KOPT-K1 (cell line): ENCODE data around the gene SMIM5.

ENCODE experiments used
- H3K27ac ChIP-seq: fragments of 200-600 bp; sonication (generic); 2 replicates; pipeline ENCODE4 v1.5.1; 2016; ENCODE audit warnings: antibody characterized with exemption, mild to moderate bottlenecking, low read depth, low read length; ENCODE audit not compliant: poor library complexity, severe bottlenecking
- H3K36me3 ChIP-seq: fragments of 200-600 bp; sonication (generic); 2 replicates; pipeline ENCODE4 v1.5.1; 2017; ENCODE audit warnings: antibody characterized with exemption, mild to moderate bottlenecking, low read length, moderate library complexity; ENCODE audit not compliant: insufficient read depth
- H3K9me3 ChIP-seq: fragments of 200-600 bp; sonication (generic); 2 replicates; pipeline ENCODE4 v1.5.1; 2017; ENCODE audit warnings: antibody characterized with exemption, low read length, mild to moderate bottlenecking; ENCODE audit not compliant: insufficient read depth, poor library complexity, severe bottlenecking

Gene SMIM5

GRCh38 chr17:75627094-75627493 lies 6.1 kb upstream of the SMIM5 start:
- H3K9me3 ChIP-seq: no peaks in the 10 kb centered on the region
- no peak overlapping the region for H3K27ac ChIP-seq
- H3K36me3 ChIP-seq: peaks cover 29% of the 10 kb centered on the region; the same call in 1 of the 2 replicates

- Histone ChIP-seq H3K27ac (no peak overlapping the region), H3K36me3 (peaks cover 29% of the 10 kb centered on the region; the same call in 1 of the 2 replicates), H3K9me3 (no peaks in the 10 kb centered on the region)
Observed at GRCh38 chr17:75628425-75628824, 4.8 kb upstream of the SMIM5 start.

GRCh38 chr17:75629157-75629556 lies 4.1 kb upstream of the SMIM5 start:
- no peak overlapping the region for H3K27ac ChIP-seq

GRCh38 chr17:75630071-75630917 lies 2.9 kb upstream of the SMIM5 start:
- Histone ChIP-seq H3K27ac (no peak overlapping the region), H3K9me3 (no peaks in the 10 kb centered on the region), H3K36me3 (peaks cover 29% of the 10 kb centered on the region; the same call in 1 of the 2 replicates)

More at GRCh38 chr17:75629157-75629556, 4.1 kb upstream of the SMIM5 start:
- peaks cover 29% of the 10 kb centered on the region; the same call in 1 of the 2 replicates for H3K36me3 ChIP-seq
- no peaks in the 10 kb centered on the region for H3K9me3 ChIP-seq

GRCh38 chr17:75631353-75631752 lies 1.9 kb upstream of the SMIM5 start:
- Histone ChIP-seq H3K27ac (no peak overlapping the region), H3K36me3 (peaks cover 29% of the 10 kb centered on the region; the same call in 1 of the 2 replicates), H3K9me3 (no peaks in the 10 kb centered on the region)

GRCh38 chr17:75632428-75632827 lies 806 bp upstream of the SMIM5 start:
- no peak overlapping the region for H3K27ac ChIP-seq
- no peaks in the 10 kb centered on the region for H3K9me3 ChIP-seq
- H3K36me3 ChIP-seq: peaks cover 29% of the 10 kb centered on the region; the same call in 1 of the 2 replicates

GRCh38 chr17:75633486-75634375 lies 497 bp downstream of the SMIM5 start:
- no peaks in the 10 kb centered on the region for H3K9me3 ChIP-seq
- H3K36me3 ChIP-seq: peaks cover 24% of the 10 kb centered on the region; the same call in 1 of the 2 replicates
- H3K27ac ChIP-seq: no peak overlapping the region

- Histone ChIP-seq H3K27ac (no peak overlapping the region), H3K9me3 (no peaks in the 10 kb centered on the region), H3K36me3 (peaks cover 24% of the 10 kb centered on the region; the same call in 1 of the 2 replicates)
Observed at GRCh38 chr17:75634376-75634740, 1.1 kb downstream of the SMIM5 start.

GRCh38 chr17:75634754-75635609 lies 1.7 kb downstream of the SMIM5 start:
- Histone ChIP-seq H3K9me3 (no peaks in the 10 kb centered on the region), H3K36me3 (peaks cover 20% of the 10 kb centered on the region; the same call in 1 of the 2 replicates), H3K27ac (no peak overlapping the region)

GRCh38 chr17:75635610-75636202 lies 2.5 kb downstream of the SMIM5 start:
- no peak overlapping the region for H3K27ac ChIP-seq
- peaks cover 13% of the 10 kb centered on the region; the same call in 1 of the 2 replicates for H3K36me3 ChIP-seq
- H3K9me3 ChIP-seq: no peaks in the 10 kb centered on the region

- Histone ChIP-seq H3K36me3 (peaks cover 6% of the 10 kb centered on the region; the same call in 1 of the 2 replicates), H3K27ac (no peak overlapping the region)
Observed at GRCh38 chr17:75636381-75637142, 3.3 kb downstream of the SMIM5 start.

GRCh38 chr17:75637143-75637538 lies 3.9 kb downstream of the SMIM5 start:
- Histone ChIP-seq H3K27ac (no peak overlapping the region), H3K36me3 (peaks cover 6% of the 10 kb centered on the region; the same call in 1 of the 2 replicates), H3K9me3 (no peaks in the 10 kb centered on the region)

More at GRCh38 chr17:75636381-75637142, 3.3 kb downstream of the SMIM5 start:
- H3K9me3 ChIP-seq: no peaks in the 10 kb centered on the region

GRCh38 chr17:75637551-75637950 lies 4.3 kb downstream of the SMIM5 start:
- Histone ChIP-seq H3K9me3 (no peaks in the 10 kb centered on the region), H3K36me3 (peaks cover 6% of the 10 kb centered on the region; the same call in 1 of the 2 replicates), H3K27ac (no peak overlapping the region)
